B cell (primary cell): Measurements from ENCODE around the gene ICA1L. TPM values are rescaled to one million over a fixed set of nuclear protein-coding genes. Genes with fewer than 3 reads are reported as not detected.
"Not testable (repeated sequence)": the region's sequence is repeated elsewhere in the genome, so short reads cannot be mapped to it uniquely, and the experiment has no call there.

Experiments
- ATAC-seq: fragments of 200-7000 bp; cut with Tn5 transposase; one replicate; pipeline ENCODE4 v1.10.0; 2021; ENCODE audit warnings: low read depth, mild to moderate bottlenecking, moderate number of reproducible peaks, moderate library complexity
- CTCF ChIA-PET: fragments of 350-600 bp; sonication (Branson Sonifier 250); formaldehyde crosslinking; loops from one replicate; lab custom pipeline; 2021; ENCODE audit warnings: antibody characterized with exemption, inconsistent platforms; lab: Charles Lee
- POLR2A ChIA-PET: fragments of 350-600 bp; sonication (Branson Sonifier 250); formaldehyde crosslinking; loops from one replicate; lab custom pipeline; 2021; ENCODE audit warnings: antibody characterized with exemption; lab: Charles Lee
- DNase-seq: peaks from one replicate; pipeline ENCODE4 v3.0.0; 2013
- H2AFZ ChIP-seq: 2 replicates; pipeline ENCODE4 v1.6.1; 2012; ENCODE audit warnings: mild to moderate bottlenecking, low read depth, low read length; ENCODE audit not compliant: insufficient read depth, poor library complexity, severe bottlenecking
- H3K27ac ChIP-seq, 2 donors: 1 replicate in 1 of 2; 2 replicates in 1 of 2; pipeline ENCODE4 v1.5.1; 2012 to 2013; ENCODE audit warnings: low read length in 2 of 2, mild to moderate bottlenecking in 2 of 2, moderate library complexity in 1 of 2
- H3K27me3 ChIP-seq, 4 experiments: fragments of 200-600 bp in 1 of 4; sonication (generic) in 1 of 4; replicated peaks in 1 of 4; 1 replicate in 2 of 4; 2 replicates in 2 of 4; pipeline versions ENCODE4 v1.6.1 to v1.7.0; 2013 to 2016; ENCODE audit warnings: low read length in 3 of 4, mild to moderate bottlenecking in 2 of 4, mixed read lengths in 1 of 4, moderate library complexity in 1 of 4; ENCODE audit not compliant: insufficient read depth in 4 of 4, control insufficient read depth in 3 of 4; ENCODE audit errors: control extremely low read depth in 1 of 4
- H3K36me3 ChIP-seq, 2 experiments: replicated peaks in 1 of 2; 1 replicate in 1 of 2; 2 replicates in 1 of 2; pipeline versions ENCODE4 v1.6.1 to v1.7.1; 2013; ENCODE audit warnings: low read length in 1 of 2; ENCODE audit not compliant: insufficient read depth in 2 of 2, control insufficient read depth in 1 of 2; ENCODE audit errors: control extremely low read depth in 1 of 2, extremely low read depth in 1 of 2
- H3K4me1 ChIP-seq, 2 donors: fragments of 200-600 bp in 1 of 2; sonication (generic) in 1 of 2; 1 replicate in 1 of 2; 2 replicates in 1 of 2; pipeline versions ENCODE4 v1.5.1 to v1.6.1; 2013 to 2017; ENCODE audit warnings: low read length in 2 of 2; ENCODE audit not compliant: control insufficient read depth in 2 of 2, insufficient read depth in 2 of 2
- H3K4me2 ChIP-seq: replicated peaks from 2 replicates; pipeline ENCODE3; 2012; ENCODE audit warnings: mild to moderate bottlenecking, low read depth, low read length; ENCODE audit not compliant: poor library complexity, severe bottlenecking
- H3K4me3 ChIP-seq, 5 experiments: fragments of 200-600 bp in 1 of 5; sonication (generic) in 1 of 5; 1 replicate in 3 of 5; 2 replicates in 2 of 5; pipeline versions ENCODE4 v1.5.1 to v1.7.0; 2011 to 2016; ENCODE audit warnings: low read length in 4 of 5, mild to moderate bottlenecking in 4 of 5, low read depth in 2 of 5, control low read depth in 1 of 5, moderate library complexity in 1 of 5; ENCODE audit not compliant: insufficient read depth in 1 of 5; ENCODE audit errors: control extremely low read depth in 1 of 5, extremely low read depth in 1 of 5
- H3K79me2 ChIP-seq: fragments of 200-600 bp; sonication (generic); one replicate; pipeline ENCODE4 v1.6.0; 2016; ENCODE audit warnings: low read length; ENCODE audit not compliant: control insufficient read depth, insufficient read depth
- H3K9ac ChIP-seq: fragments of 200-600 bp; sonication (generic); 2 replicates; pipeline ENCODE4 v1.6.1; 2017; ENCODE audit warnings: mild to moderate bottlenecking, low read length, moderate library complexity
- H3K9me3 ChIP-seq, 3 donors: one replicate each; pipeline versions ENCODE4 v1.6.1 to v1.7.1; 2013; ENCODE audit warnings: low read length in 2 of 3; ENCODE audit not compliant: control insufficient read depth in 2 of 3, insufficient read depth in 1 of 3; ENCODE audit errors: control extremely low read depth in 1 of 3
- H4K20me1 ChIP-seq: 2 replicates; pipeline ENCODE4 v1.6.0; 2012; ENCODE audit warnings: mild to moderate bottlenecking, low read length; ENCODE audit not compliant: insufficient read depth, control insufficient read depth, poor library complexity, severe bottlenecking
- H3K27ac Mint-ChIP-seq: one replicate; pipeline ENCODE4 v1.8.0; 2021; ENCODE audit warnings: mixed read lengths
- H3K27me3 Mint-ChIP-seq: one replicate; pipeline ENCODE4 v1.8.0; 2021; ENCODE audit warnings: mixed read lengths
- H3K4me1 Mint-ChIP-seq: one replicate; pipeline ENCODE4 v1.8.0; 2021; ENCODE audit warnings: mixed read lengths
- H3K4me3 Mint-ChIP-seq: one replicate; pipeline ENCODE4 v1.8.0; 2021; ENCODE audit warnings: mixed read lengths
- H3K9me3 Mint-ChIP-seq: one replicate; pipeline ENCODE4 v1.8.0; 2022; ENCODE audit warnings: mixed read lengths; ENCODE audit not compliant: insufficient read depth
- EZH2 ChIP-seq: IDR thresholded peaks from 2 replicates; pipeline ENCODE4 v1.6.1; 2012; ENCODE audit warnings: borderline replicate concordance, low read depth, mild to moderate bottlenecking, moderate library complexity, low read length; ENCODE audit not compliant: insufficient read depth, poor library complexity, severe bottlenecking
- WGBS: methylation state at CpG from one replicate; pipeline ENCODE4 v1.1.5; 2013; ENCODE audit warnings: missing lambda C conversion rate; ENCODE audit not compliant: insufficient coverage; 5-methylcytosine and 5-hydroxymethylcytosine counted together
- intact Hi-C: fragments of 100-400 bp; cut with micrococcal nuclease; formaldehyde crosslinking; loops from one replicate; pipeline ENCODE4 v1.10.0; 2022
- polyA plus RNA-seq: library from polyadenylated mRNA; depleted of rRNA; stranded (reverse); fragments of >200 nt; gene quantifications from 2 replicates; pipeline ENCODE4 v1.2.3, GENCODE V29; 2012
- total RNA-seq, 2 donors: library from RNA; stranded (reverse); fragments of 120-200 nt in 1 of 2; gene quantifications; 1 replicate in 1 of 2; 2 replicates in 1 of 2; pipeline versions ENCODE4 v1.2.3 to v1.2.4, GENCODE V29; 2013 to 2022
- TF ChIP-seq, protein P1 (sequence below): fragments of 200-600 bp; IDR thresholded peaks from one replicate; pipeline ENCODE4 v1.8.0; 2022; ENCODE audit warnings: antibody characterized with exemption, mild to moderate bottlenecking

The ICA1L gene
- total and polyA plus RNA-seq, 2 donors (not counting 1 experiment from before 2014, with no cell fraction given) = 2.4 to 6.8 TPM

DNA sequence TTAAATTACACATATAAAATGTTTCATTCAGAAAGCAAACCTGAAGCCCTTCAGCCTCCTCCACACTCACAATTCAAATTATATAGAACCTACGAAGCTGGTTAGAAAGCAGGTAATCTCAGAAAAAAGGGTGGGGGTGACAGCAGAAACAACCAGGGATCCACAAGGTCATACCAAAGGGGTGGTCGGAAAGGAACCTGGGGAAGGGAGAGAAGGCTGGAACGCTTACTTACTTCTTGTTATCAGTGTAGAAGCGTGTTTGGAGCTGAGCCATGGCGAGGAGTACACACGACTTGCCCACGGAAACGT, 39.6 kb upstream of the ICA1L start:
- H3K4me3 ChIP-seq = peak overlapping the region; percentile 52 to 100 (median 97)
- peak overlapping the region; percentile 99 for H3K27ac Mint-ChIP-seq
- H3K4me2 ChIP-seq = peak overlapping the region; percentile 83
- no peaks in the 10 kb centered on the region for H3K27me3 ChIP-seq
- H3K9me3 ChIP-seq = no peaks in the 10 kb centered on the region
- 0% methylated on average over 5 of the region's 8 CpGs for WGBS
- intact Hi-C loops = loop anchor here (1.0 to 10.0 kb wide), 7 partner anchors 40 to 876 kb away; partner anchors contain the start of genes CYP20A1, FAM117B, FZD7 and ICA1L
- peaks cover 0 to 1% of the 10 kb centered on the region in 2 experiments for H3K36me3 ChIP-seq
- H3K27ac ChIP-seq = peak overlapping the region; percentile 67 to 83
- ChIA-PET CTCF (interaction anchor here (0.6 to 3.5 kb wide), 4 partner anchors 41 to 417 kb away, joined by 3 to 15 read pairs (median 8); partner anchors contain the start of genes ABI2, CYP20A1 and ICA1L), POLR2A (interaction anchor here (1.2 to 2.5 kb wide), 2 partner anchors 14 to 328 kb away, joined by 3 to 10 read pairs; partner anchors contain the start of gene CYP20A1)
- no peaks in the 10 kb centered on the region for H3K9me3 Mint-ChIP-seq
- no peaks in the 10 kb centered on the region for H3K27me3 Mint-ChIP-seq
- H2AFZ ChIP-seq = peak overlapping the region; percentile 95
- peaks cover 33% of the 10 kb centered on the region for H3K79me2 ChIP-seq
- peaks cover 5 to 11% of the 10 kb centered on the region in 2 donors for H3K4me1 ChIP-seq
- TF ChIP-seq, protein P1, sequence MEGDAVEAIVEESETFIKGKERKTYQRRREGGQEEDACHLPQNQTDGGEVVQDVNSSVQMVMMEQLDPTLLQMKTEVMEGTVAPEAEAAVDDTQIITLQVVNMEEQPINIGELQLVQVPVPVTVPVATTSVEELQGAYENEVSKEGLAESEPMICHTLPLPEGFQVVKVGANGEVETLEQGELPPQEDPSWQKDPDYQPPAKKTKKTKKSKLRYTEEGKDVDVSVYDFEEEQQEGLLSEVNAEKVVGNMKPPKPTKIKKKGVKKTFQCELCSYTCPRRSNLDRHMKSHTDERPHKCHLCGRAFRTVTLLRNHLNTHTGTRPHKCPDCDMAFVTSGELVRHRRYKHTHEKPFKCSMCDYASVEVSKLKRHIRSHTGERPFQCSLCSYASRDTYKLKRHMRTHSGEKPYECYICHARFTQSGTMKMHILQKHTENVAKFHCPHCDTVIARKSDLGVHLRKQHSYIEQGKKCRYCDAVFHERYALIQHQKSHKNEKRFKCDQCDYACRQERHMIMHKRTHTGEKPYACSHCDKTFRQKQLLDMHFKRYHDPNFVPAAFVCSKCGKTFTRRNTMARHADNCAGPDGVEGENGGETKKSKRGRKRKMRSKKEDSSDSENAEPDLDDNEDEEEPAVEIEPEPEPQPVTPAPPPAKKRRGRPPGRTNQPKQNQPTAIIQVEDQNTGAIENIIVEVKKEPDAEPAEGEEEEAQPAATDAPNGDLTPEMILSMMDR = no peak
- no peak for TF ChIP-seq EZH2
- ATAC-seq (no peak), DNase-seq (no peak)
- peak overlapping the region; percentile 99 for H3K4me3 Mint-ChIP-seq
- peaks cover 14% of the 10 kb centered on the region for H4K20me1 ChIP-seq
- peak overlapping the region; percentile 91 for H3K9ac ChIP-seq
- H3K4me1 Mint-ChIP-seq = peaks cover 24% of the 10 kb centered on the region

DNA sequence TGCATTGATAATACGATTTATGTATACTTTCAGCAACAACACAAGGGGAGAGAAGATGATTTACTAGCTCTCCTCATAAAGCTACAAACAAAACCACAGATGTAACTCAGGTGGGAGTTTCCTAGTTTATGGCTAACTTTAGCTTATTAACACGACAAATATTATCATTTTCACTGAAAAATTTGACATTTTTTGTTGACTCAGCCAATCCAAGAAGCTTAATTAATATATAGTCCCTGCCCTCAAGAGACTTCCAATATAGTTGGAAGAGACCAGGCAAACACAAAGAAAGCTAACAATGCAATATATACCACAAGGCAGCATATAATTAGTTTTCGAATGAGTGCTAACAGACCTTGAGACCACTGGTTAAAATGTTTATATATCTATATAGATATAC, 39.1 kb upstream of the ICA1L start:
- Histone ChIP-seq H3K9me3 (no peaks in the 10 kb centered on the region), H3K79me2 (peaks cover 33% of the 10 kb centered on the region), H2AFZ (no peak overlapping the region), H3K4me1 (peaks cover 5 to 11% of the 10 kb centered on the region in 2 donors), H3K27ac (no peak overlapping the region), H3K4me2 (peak overlapping the region; percentile 83), H3K36me3 (peaks cover 0 to 1% of the 10 kb centered on the region in 2 experiments), H3K9ac (no peak overlapping the region), H4K20me1 (peaks cover 14% of the 10 kb centered on the region), H3K27me3 (no peaks in the 10 kb centered on the region), H3K4me3 (peak overlapping the region; percentile 52 to 100 (median 97))
- H3K27me3 Mint-ChIP-seq = no peaks in the 10 kb centered on the region
- WGBS = no CpG with 5 or more reads among the region's 3 CpGs
- peaks cover 24% of the 10 kb centered on the region for H3K4me1 Mint-ChIP-seq
- TF ChIP-seq EZH2 = no peak
- TF ChIP-seq, protein P1 = no peak
- no peak for ATAC-seq
- POLR2A ChIA-PET = interaction anchor here (2.5 kb wide), 1 partner anchor 328 kb away, joined by 10 read pairs; the partner anchor contains the start of gene CYP20A1
- intact Hi-C loops = loop anchor here (1.0 to 10.0 kb wide), 7 partner anchors 39 to 876 kb away; partner anchors contain the start of genes CYP20A1, FAM117B, FZD7 and ICA1L
- no peaks in the 10 kb centered on the region for H3K9me3 Mint-ChIP-seq
- H3K4me3 Mint-ChIP-seq = peak overlapping the region; percentile 99
- CTCF ChIA-PET = interaction anchor here (0.6 to 3.5 kb wide), 4 partner anchors 40 to 418 kb away, joined by 3 to 15 read pairs (median 8); partner anchors contain the start of genes ABI2, CYP20A1 and ICA1L
- DNase-seq = no peak
- H3K27ac Mint-ChIP-seq = no peak overlapping the region

DNA sequence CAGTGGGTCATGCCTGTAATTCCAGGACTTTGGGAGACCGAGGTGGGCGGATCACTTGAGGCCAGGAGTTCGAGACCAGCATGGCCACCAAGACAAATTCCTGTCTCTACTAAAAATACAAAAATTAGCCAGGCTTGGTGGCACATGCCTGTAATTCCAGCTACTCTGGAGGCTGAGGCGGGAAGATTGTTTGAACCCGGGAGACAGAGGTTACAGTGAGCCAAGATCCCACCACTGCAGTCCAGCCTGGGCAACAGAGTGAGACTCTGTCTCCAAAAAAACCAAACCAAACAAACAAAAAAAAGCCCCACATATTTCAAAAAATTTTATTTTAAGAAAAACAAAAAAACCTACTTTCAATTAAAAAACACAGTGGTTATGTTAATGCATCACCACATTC, 38.7 kb upstream of the ICA1L start:
- not testable (repeated sequence) for DNase-seq, H3K27ac ChIP-seq, ATAC-seq, H3K27ac Mint-ChIP-seq, H3K4me3 ChIP-seq, H3K27me3 Mint-ChIP-seq, H3K9me3 Mint-ChIP-seq, H3K27me3 ChIP-seq, H3K9ac ChIP-seq, H3K9me3 ChIP-seq, H3K36me3 ChIP-seq, H2AFZ ChIP-seq
- Histone ChIP-seq H3K79me2 (peaks cover 33% of the 10 kb centered on the region), H3K4me1 (peaks cover 5 to 11% of the 10 kb centered on the region in 2 donors), H3K4me2 (peak overlapping the region; percentile 83), H4K20me1 (peaks cover 14% of the 10 kb centered on the region)
- CTCF ChIA-PET = interaction anchor here (0.6 to 3.5 kb wide), 3 partner anchors 40 to 337 kb away, joined by 4 to 15 read pairs (median 13); partner anchors contain the start of genes CYP20A1 and ICA1L
- WGBS = 96% methylated on average over 5 of the region's 5 CpGs
- intact Hi-C loops = loop anchor here (2.0 to 10.0 kb wide), 3 partner anchors 275 to 875 kb away; partner anchors contain the start of genes FAM117B and FZD7
- H3K4me1 Mint-ChIP-seq = peaks cover 24% of the 10 kb centered on the region
- H3K4me3 Mint-ChIP-seq = peak overlapping the region; percentile 99
- POLR2A ChIA-PET = interaction anchor here (0.6 to 2.5 kb wide), 2 partner anchors 122 to 329 kb away, joined by 3 to 10 read pairs; partner anchors contain the start of gene CYP20A1
